ENCODE measurements around the gene ALDH3B1. TPM values are rescaled to one million over a fixed set of nuclear protein-coding genes. Genes with fewer than 3 reads are reported as not detected.

The ALDH3B1 gene
- total RNA-seq, 8 experiments from 2014 or later = 0.71 to 23.1 (median 3.4) TPM

DNA sequence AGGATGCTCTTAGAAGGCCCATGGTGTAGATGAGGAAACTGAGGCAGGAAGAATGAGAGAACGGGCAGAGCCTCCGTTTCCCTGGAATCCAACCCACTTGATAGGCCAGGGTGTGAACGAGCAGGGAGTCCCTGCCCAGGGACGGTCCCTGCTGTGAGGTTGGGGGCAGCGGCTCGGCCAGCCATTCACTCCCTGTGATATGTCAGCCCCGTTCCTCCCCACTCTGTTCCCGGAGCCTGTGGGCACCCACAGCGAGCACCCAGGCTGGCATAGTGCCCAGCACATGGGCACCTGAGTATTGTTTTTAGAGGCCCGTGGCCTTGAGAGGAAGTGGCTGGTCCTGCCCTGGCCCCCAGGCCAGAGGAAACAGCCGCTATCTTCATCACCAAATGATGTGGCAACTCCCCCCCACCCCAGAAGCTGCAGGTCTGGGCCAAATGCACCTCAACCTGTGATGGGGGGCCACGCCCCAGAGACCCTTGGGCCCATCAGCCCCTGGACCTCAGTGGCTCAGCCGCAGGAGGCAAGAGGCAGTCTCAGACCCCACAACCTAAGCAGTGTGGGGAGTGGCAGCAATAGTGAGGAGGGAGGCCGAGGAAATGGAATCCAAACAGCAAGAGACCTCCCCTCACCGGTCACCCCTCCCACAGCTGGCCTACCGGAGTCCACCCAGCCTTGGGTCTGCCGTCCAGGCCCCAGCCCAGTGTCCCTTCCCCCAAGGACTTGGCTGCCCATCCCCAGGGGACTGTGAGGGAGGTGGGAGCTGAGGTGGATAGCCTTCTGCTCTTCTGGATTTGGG, 2.1 kb downstream of the ALDH3B1 start:
- WGBS, 10 experiments = 86% methylated on average over 3 of the region's 17 CpGs; no CpG with 5 or more reads in 9 of the 10 experiments
- Histone ChIP-seq H3K4me3 (no peak overlapping the region), H3K27ac (no peak overlapping the region), H3K4me1 (replicated peaks in 1 of 2) (peaks cover 29 to 38% of the 10 kb centered on the region in 2 donors)
- in situ Hi-C loops (cut with MboI; ENCODE audit: low pct_unique_long_range_greater_than_20kb in 2 of 9, low sequenced_read_pairs in 9 of 9, unreplicated experiment in 9 of 9) = no loop called here
- no peak for ATAC-seq (replicated peaks in 6 of 8)

- Histone ChIP-seq H3K27ac (peak overlapping the region in 1 of 2 donors; percentile 54), H3K4me1 (replicated peaks in 1 of 2) (peaks cover 29 to 45% of the 10 kb centered on the region in 2 donors), H3K4me3 (no peak overlapping the region)
- in situ Hi-C loops (cut with MboI; ENCODE audit: low pct_unique_long_range_greater_than_20kb in 2 of 9, low sequenced_read_pairs in 9 of 9, unreplicated experiment in 9 of 9) = no loop called here
- ATAC-seq (replicated peaks in 6 of 8) = peak in 7 of 8 experiments; percentile 3 to 55 (median 16)
- WGBS, 10 experiments = 6 to 94% (median 58%) methylated on average over 1 to 5 of the region's 16 CpGs; no CpG with 5 or more reads in 3 of the 10 experiments
These were observed 2.9 kb downstream of the ALDH3B1 start for GRCh38 chr11:68012843-68013610.

- ATAC-seq (replicated peaks in 6 of 8) = no peak
- no peak overlapping the region for H3K4me3 ChIP-seq
- peaks cover 29 to 47% of the 10 kb centered on the region in 2 donors for H3K4me1 ChIP-seq (replicated peaks in 1 of 2)
- in situ Hi-C loops (cut with MboI; ENCODE audit: low pct_unique_long_range_greater_than_20kb in 2 of 9, low sequenced_read_pairs in 9 of 9, unreplicated experiment in 9 of 9) = no loop called here
- 80 to 100% (median 100%) methylated on average over 2 to 10 of the region's 14 CpGs; no CpG with 5 or more reads in 3 of the 10 experiments for WGBS, 10 experiments
- no peak overlapping the region for H3K27ac ChIP-seq
These were observed 3.6 kb downstream of the ALDH3B1 start for GRCh38 chr11:68013611-68014156.

DNA sequence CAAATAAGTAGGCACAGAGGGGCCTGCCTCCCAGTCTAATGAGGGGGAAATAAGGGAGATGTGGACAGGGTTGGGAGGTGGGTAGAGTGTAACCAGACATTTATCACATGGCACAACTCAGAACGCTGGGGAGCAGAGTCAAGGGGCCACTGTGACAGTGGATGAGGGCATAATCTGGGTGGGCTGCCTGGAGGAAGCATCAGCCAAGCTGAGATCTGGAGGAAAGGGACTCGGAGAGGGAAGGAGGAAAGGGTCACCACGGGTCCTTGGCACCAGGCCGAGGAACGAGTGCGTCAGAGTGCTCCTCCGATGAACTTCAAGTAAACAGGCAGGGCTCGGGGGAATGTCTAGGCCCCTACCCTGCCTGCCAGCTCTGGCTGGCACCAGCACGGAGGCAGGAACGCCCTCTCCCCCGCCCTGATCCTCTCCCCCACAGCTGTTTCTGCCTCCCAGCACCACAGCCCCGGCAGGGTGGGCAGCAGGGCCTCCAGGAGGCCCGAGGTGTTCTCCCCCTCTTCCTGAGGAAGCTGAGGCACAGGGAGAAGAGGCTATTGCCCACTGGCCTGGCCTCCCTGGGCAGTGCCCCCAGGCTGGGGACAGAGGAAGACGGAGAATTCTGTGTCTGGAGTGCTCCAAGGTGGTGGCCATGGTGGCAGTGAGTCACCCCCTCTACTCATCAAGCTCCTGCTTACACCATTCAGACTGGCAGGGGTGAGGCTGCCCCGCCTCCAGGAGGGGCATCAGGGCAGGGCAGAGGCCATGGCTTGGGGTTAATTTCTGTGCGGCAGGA, 4.2 kb downstream of the ALDH3B1 start:
- 0 to 100% (median 81%) methylated on average over 1 to 2 of the region's 16 CpGs; no CpG with 5 or more reads in 6 of the 10 experiments for WGBS, 10 experiments
- Histone ChIP-seq H3K4me1 (replicated peaks in 1 of 2) (peaks cover 29 to 47% of the 10 kb centered on the region in 2 donors), H3K4me3 (no peak overlapping the region), H3K27ac (no peak overlapping the region)
- no peak for ATAC-seq (replicated peaks in 6 of 8)
- in situ Hi-C loops (cut with MboI; ENCODE audit: low pct_unique_long_range_greater_than_20kb in 2 of 9, low sequenced_read_pairs in 9 of 9, unreplicated experiment in 9 of 9) = no loop called here

GRCh38 chr11:68014947-68015447, 4.9 kb downstream of the ALDH3B1 start:
- 67 to 100% methylated on average over 1 to 2 of the region's 19 CpGs; no CpG with 5 or more reads in 8 of the 10 experiments for WGBS, 10 experiments
- H3K4me3 ChIP-seq = no peak overlapping the region
- ATAC-seq (replicated peaks in 6 of 8) = no peak
- H3K27ac ChIP-seq = no peak overlapping the region
- in situ Hi-C loops (cut with MboI; ENCODE audit: low pct_unique_long_range_greater_than_20kb in 2 of 9, low sequenced_read_pairs in 9 of 9, unreplicated experiment in 9 of 9) = no loop called here
- H3K4me1 ChIP-seq (replicated peaks in 1 of 2) = peaks cover 24 to 43% of the 10 kb centered on the region in 2 donors

GRCh38 chr11:68015467-68015866, 5.3 kb downstream of the ALDH3B1 start:
- no peak overlapping the region for H3K4me3 ChIP-seq
- peaks cover 20 to 38% of the 10 kb centered on the region in 2 donors for H3K4me1 ChIP-seq (replicated peaks in 1 of 2)
- ATAC-seq (replicated peaks in 6 of 8) = no peak
- 76 to 100% (median 100%) methylated on average over 1 to 4 of the region's 8 CpGs; no CpG with 5 or more reads in 4 of the 10 experiments for WGBS, 10 experiments
- in situ Hi-C loops (cut with MboI; ENCODE audit: low pct_unique_long_range_greater_than_20kb in 2 of 9, low sequenced_read_pairs in 9 of 9, unreplicated experiment in 9 of 9) = no loop called here
- no peak overlapping the region for H3K27ac ChIP-seq

DNA sequence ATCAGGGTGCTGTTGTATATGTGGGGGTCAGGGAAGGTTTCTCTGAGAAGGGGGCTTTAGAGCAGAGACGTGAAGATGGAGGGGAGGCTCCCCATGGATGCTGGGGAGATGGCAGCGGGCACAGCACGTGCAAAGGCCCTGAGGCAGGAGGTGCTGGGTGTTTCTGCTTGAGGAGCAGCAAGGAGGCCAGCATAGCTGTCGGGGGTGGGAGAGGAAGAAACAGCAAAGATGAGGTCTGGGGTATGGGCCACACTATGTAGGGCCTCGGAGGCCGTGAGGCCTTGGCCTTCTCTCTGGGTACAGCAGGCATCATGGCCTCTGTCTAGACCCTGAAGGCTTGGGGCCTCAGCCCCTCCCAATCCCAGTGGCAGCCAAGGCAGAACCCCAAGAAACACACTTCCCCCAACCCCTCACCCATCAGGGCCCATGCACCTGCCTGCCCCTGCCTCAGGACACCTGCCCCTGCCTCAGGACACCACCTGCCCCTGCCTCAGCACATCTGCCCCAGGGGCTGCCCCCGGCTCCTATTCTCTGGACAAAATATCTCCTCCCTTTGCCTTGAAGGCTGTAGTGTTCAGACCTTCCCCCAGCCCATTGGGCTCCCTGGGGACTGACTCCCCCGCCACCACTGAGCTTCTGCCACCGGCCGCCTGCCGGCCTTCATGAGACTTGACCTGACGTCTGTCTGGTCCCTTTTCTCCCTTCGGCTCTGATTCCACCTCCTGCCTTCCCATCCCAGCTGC, 6.2 kb downstream of the ALDH3B1 start:
- ATAC-seq (replicated peaks in 6 of 8) = no peak

DNA sequence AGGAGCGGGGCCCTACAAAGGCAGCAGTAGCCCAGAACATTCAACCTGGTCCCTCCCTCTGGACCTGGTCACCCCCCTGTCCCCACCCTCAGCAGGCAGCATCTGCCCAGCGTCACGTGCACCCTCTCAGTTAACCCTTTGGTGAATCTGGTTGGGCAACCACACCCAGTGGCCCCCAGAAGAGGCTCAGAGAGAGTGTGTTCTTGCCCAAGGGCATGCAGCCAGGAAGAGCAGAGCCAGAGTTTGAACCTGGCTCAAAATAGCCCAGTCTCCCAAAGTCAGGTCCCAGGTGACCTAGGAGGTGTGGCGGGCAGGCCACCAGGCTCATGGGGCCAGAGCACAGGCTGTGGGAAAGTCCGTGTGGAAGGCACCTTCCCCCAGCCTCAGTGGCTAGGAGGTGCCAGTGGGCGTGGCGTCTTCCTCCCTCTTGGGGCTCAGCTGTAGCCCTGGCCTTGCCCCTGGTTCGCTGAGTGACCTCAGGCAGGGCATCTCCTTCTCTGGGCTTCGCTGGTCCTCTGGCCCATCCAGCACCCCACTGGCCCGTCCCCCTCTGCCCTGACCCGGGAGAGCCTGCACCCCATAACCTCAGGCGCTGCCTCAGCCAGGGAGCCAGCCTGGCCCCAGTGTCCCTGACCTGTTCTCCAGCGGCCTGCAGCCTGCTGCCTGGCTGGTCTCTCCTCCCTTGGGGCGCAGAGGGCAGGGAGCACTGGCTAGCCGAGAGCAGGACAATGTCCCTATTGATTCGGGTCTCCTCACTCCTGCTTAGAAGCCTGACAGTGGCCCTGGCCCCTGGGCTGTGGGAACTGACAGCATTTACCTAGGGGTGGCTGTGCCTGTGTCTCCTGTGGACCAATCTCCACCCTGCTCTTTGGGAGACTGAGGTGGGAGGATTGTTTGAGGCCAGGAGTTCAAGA, 7.0 kb downstream of the ALDH3B1 start:
- Histone ChIP-seq H3K4me3 (no peak overlapping the region), H3K4me1 (replicated peaks in 1 of 2) (peaks cover 19 to 38% of the 10 kb centered on the region in 2 donors), H3K27ac (no peak overlapping the region)
- in situ Hi-C loops (cut with MboI; ENCODE audit: low pct_unique_long_range_greater_than_20kb in 2 of 9, low sequenced_read_pairs in 9 of 9, unreplicated experiment in 9 of 9) = no loop called here
- WGBS, 10 experiments = 50 to 100% (median 76%) methylated on average over 1 to 5 of the region's 16 CpGs; no CpG with 5 or more reads in 6 of the 10 experiments
- ATAC-seq (replicated peaks in 6 of 8) = peak in 5 of 8 experiments; percentile 8 to 60 (median 31)

More for the DNA sequence above, 6.2 kb downstream of the ALDH3B1 start:
- H3K4me3 ChIP-seq = no peak overlapping the region
- H3K27ac ChIP-seq = peak overlapping the region in 1 of 2 donors; percentile 19
- H3K4me1 ChIP-seq (replicated peaks in 1 of 2) = peaks cover 20 to 37% of the 10 kb centered on the region in 2 donors
- WGBS, 10 experiments = 17 to 100% (median 80%) methylated on average over 1 to 7 of the region's 13 CpGs; no CpG with 5 or more reads in 4 of the 10 experiments
- in situ Hi-C loops (cut with MboI; ENCODE audit: low pct_unique_long_range_greater_than_20kb in 2 of 9, low sequenced_read_pairs in 9 of 9, unreplicated experiment in 9 of 9) = no loop called here

GRCh38 chr11:68017980-68018729, 8.0 kb downstream of the ALDH3B1 start:
- peaks cover 19 to 34% of the 10 kb centered on the region in 2 donors for H3K4me1 ChIP-seq (replicated peaks in 1 of 2)
- WGBS, 10 experiments = 71 to 100% (median 88%) methylated on average over 1 to 9 of the region's 27 CpGs; no CpG with 5 or more reads in 3 of the 10 experiments

GRCh38 chr11:68018730-68019190, 8.6 kb downstream of the ALDH3B1 start:
- ATAC-seq (replicated peaks in 6 of 8) = no peak
- H3K4me1 ChIP-seq (replicated peaks in 1 of 2) = peaks cover 19 to 29% of the 10 kb centered on the region in 2 donors
- H3K27ac ChIP-seq = no peak overlapping the region
- in situ Hi-C loops (cut with MboI; ENCODE audit: low pct_unique_long_range_greater_than_20kb in 2 of 9, low sequenced_read_pairs in 9 of 9, unreplicated experiment in 9 of 9) = no loop called here
- WGBS, 10 experiments = 80 to 100% (median 98%) methylated on average over 1 to 7 of the region's 18 CpGs; no CpG with 5 or more reads in 7 of the 10 experiments
- H3K4me3 ChIP-seq = no peak overlapping the region

More at GRCh38 chr11:68017980-68018729, 8.0 kb downstream of the ALDH3B1 start:
- Histone ChIP-seq H3K27ac (no peak overlapping the region), H3K4me3 (no peak overlapping the region)
- ATAC-seq (replicated peaks in 6 of 8) = no peak
- in situ Hi-C loops (cut with MboI; ENCODE audit: low pct_unique_long_range_greater_than_20kb in 2 of 9, low sequenced_read_pairs in 9 of 9, unreplicated experiment in 9 of 9) = no loop called here
